PFSK-1 (cell line): ENCODE data around the gene SLC19A1.

Experiments used
- FOXP2 ChIP-seq: optimal IDR thresholded peaks from 2 replicates; pipeline ENCODE3; 2011; ENCODE audit warnings: borderline replicate concordance, control low read depth, inconsistent platforms; ENCODE audit not compliant: insufficient read depth; ENCODE audit errors: extremely low read length, extremely low read depth
- POLR2AphosphoS5 ChIP-seq: IDR thresholded peaks from 2 replicates; pipeline ENCODE4 v1.6.1; 2012; ENCODE audit warnings: low read depth, mild to moderate bottlenecking, control low read depth, low read length, moderate library complexity
- TAF1 ChIP-seq: IDR thresholded peaks from 2 replicates; pipeline ENCODE4 v1.6.1; 2012; ENCODE audit warnings: low read length, control low read depth, borderline replicate concordance; ENCODE audit not compliant: insufficient read depth
- TF ChIP-seq, protein P1 (sequence below), 2 experiments: IDR thresholded peaks; 2 replicates each; pipeline versions ENCODE4 v1.6.1 to v1.8.0; 2011 to 2012; ENCODE audit warnings: low read depth in 2 of 2, low read length in 2 of 2, control low read depth in 1 of 2, inconsistent platforms in 1 of 2, mild to moderate bottlenecking in 1 of 2, moderate library complexity in 1 of 2; ENCODE audit not compliant: insufficient read depth in 1 of 2

DNA sequence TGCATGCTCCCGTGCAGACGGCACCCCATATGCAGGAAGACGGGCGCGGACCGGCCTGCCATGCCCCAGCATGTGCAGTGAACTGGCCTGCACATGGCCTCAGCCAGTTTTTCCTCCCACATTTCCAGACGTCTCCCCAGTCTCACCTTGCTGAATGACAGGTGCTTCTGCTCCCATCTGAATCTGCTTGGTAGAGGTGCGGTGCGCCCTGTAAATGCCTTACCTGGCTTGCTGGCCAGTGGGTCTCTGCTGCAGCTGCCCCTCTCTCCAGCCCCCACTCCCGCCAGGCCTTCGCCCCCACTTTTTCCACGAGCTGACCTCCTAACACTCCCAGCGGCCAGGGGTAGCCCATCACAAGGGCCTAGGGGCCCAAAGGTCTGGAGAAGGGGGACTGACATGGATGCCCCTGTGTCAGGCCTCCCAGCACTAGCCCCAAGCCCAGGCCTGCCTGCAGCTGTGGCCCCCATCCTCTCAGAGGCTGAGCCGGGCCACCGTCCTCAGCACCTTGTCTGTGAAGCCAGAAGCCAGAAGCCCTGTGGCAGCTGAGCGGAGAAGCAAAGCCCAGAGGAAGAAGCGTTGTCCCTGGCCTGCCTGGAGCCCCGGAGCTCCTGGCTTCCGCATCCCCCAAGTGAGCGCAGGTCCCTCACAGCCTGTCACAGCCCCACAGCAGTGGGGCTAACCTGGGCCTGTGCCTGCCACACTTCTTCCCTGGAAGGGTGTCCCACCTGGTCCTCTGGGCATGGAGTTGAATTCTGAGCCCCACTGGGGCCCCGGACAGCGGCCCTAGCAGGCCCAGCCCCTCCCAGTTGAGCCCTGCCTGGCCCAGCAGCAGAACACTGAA, 3.7 kb upstream of the SLC19A1 start:
- TF ChIP-seq, protein P1, sequence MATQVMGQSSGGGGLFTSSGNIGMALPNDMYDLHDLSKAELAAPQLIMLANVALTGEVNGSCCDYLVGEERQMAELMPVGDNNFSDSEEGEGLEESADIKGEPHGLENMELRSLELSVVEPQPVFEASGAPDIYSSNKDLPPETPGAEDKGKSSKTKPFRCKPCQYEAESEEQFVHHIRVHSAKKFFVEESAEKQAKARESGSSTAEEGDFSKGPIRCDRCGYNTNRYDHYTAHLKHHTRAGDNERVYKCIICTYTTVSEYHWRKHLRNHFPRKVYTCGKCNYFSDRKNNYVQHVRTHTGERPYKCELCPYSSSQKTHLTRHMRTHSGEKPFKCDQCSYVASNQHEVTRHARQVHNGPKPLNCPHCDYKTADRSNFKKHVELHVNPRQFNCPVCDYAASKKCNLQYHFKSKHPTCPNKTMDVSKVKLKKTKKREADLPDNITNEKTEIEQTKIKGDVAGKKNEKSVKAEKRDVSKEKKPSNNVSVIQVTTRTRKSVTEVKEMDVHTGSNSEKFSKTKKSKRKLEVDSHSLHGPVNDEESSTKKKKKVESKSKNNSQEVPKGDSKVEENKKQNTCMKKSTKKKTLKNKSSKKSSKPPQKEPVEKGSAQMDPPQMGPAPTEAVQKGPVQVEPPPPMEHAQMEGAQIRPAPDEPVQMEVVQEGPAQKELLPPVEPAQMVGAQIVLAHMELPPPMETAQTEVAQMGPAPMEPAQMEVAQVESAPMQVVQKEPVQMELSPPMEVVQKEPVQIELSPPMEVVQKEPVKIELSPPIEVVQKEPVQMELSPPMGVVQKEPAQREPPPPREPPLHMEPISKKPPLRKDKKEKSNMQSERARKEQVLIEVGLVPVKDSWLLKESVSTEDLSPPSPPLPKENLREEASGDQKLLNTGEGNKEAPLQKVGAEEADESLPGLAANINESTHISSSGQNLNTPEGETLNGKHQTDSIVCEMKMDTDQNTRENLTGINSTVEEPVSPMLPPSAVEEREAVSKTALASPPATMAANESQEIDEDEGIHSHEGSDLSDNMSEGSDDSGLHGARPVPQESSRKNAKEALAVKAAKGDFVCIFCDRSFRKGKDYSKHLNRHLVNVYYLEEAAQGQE (IDR thresholded peaks at IDR 0.05; ENCODE audit: insufficient read depth in 1 of 2, low read depth in 2 of 2, low read length in 2 of 2): no peak
- TF ChIP-seq POLR2AphosphoS5 (no peak), TAF1 (no peak), FOXP2 (no peak)
